Neuronal stem cell (in vitro differentiated cells): Measurements from ENCODE around the gene IQCH.

Source experiments
- DNase-seq: peaks from one replicate; pipeline ENCODE4 v3.0.0-alpha.2; 2013; ENCODE audit warnings: low spot score
- H2AFZ ChIP-seq: one replicate; pipeline ENCODE4 v1.6.1; 2013; ENCODE audit warnings: mild to moderate bottlenecking, low read length, inconsistent platforms
- H2AK5ac ChIP-seq: 2 replicates; pipeline ENCODE4 v1.6.1; 2013; ENCODE audit warnings: low read depth, mild to moderate bottlenecking, inconsistent platforms, low read length, moderate library complexity, mixed read lengths
- H2BK120ac ChIP-seq: 2 replicates; pipeline ENCODE4 v1.6.1; 2013; ENCODE audit warnings: low read depth, mild to moderate bottlenecking, inconsistent platforms, low read length, moderate library complexity, mixed read lengths
- H2BK12ac ChIP-seq: one replicate; pipeline ENCODE4 v1.6.1; 2013; ENCODE audit warnings: low read length, inconsistent platforms
- H2BK15ac ChIP-seq: 2 replicates; pipeline ENCODE4 v1.6.1; 2013; ENCODE audit warnings: mild to moderate bottlenecking, low read length, inconsistent platforms, mixed read lengths
- H2BK5ac ChIP-seq: one replicate; pipeline ENCODE4 v1.6.1; 2013; ENCODE audit warnings: inconsistent platforms, mild to moderate bottlenecking, low read length, moderate library complexity
- H3K14ac ChIP-seq: one replicate; pipeline ENCODE4 v1.6.1; 2013; ENCODE audit warnings: low read length, inconsistent platforms
- H3K18ac ChIP-seq: 2 replicates; pipeline ENCODE4 v1.6.1; 2013; ENCODE audit warnings: low read length, inconsistent platforms
- H3K23ac ChIP-seq: 2 replicates; pipeline ENCODE4 v1.6.1; 2013; ENCODE audit warnings: low read depth, mild to moderate bottlenecking, mixed read lengths, low read length, inconsistent platforms; ENCODE audit not compliant: poor library complexity
- H3K27ac ChIP-seq: replicated peaks from 3 replicates; pipeline ENCODE4 v1.5.1; 2013; ENCODE audit warnings: low read length, inconsistent platforms
- H3K27me3 ChIP-seq, 3 experiments: 2 replicates each; pipeline ENCODE4 v1.6.1; 2013; ENCODE audit warnings: low read length in 3 of 3, mild to moderate bottlenecking in 2 of 3, inconsistent platforms in 1 of 3, low read depth in 1 of 3, mixed read lengths in 1 of 3, moderate library complexity in 1 of 3; ENCODE audit not compliant: control insufficient read depth in 3 of 3, insufficient read depth in 3 of 3
- H3K36me3 ChIP-seq, 2 donors: replicated peaks in 1 of 2; 2 replicates each; pipeline ENCODE4 v1.6.1; 2013; ENCODE audit warnings: low read length in 2 of 2; ENCODE audit not compliant: control insufficient read depth in 2 of 2, insufficient read depth in 2 of 2
- H3K4ac ChIP-seq: 2 replicates; pipeline ENCODE4 v1.6.1; 2013; ENCODE audit warnings: inconsistent platforms, mild to moderate bottlenecking, low read length, moderate library complexity
- H3K4me1 ChIP-seq, 2 donors: 1 replicate in 1 of 2; 2 replicates in 1 of 2; pipeline ENCODE4 v1.6.1; 2013; ENCODE audit warnings: low read length in 2 of 2, low read depth in 1 of 2; ENCODE audit not compliant: control insufficient read depth in 2 of 2, insufficient read depth in 1 of 2
- H3K4me2 ChIP-seq: one replicate; pipeline ENCODE4 v1.6.1; 2013; ENCODE audit warnings: mild to moderate bottlenecking, low read length, inconsistent platforms; ENCODE audit not compliant: insufficient read depth, poor library complexity, severe bottlenecking
- H3K4me3 ChIP-seq, 2 donors: 2 replicates each; pipeline ENCODE4 v1.5.1; 2013; ENCODE audit warnings: low read length in 2 of 2, mild to moderate bottlenecking in 2 of 2, inconsistent platforms in 1 of 2, moderate library complexity in 1 of 2
- H3K79me1 ChIP-seq: one replicate; pipeline ENCODE4 v1.6.1; 2013; ENCODE audit warnings: low read depth, mild to moderate bottlenecking, inconsistent platforms, low read length, moderate library complexity
- H3K9ac ChIP-seq: one replicate; pipeline ENCODE4 v1.6.1; 2013; ENCODE audit warnings: mild to moderate bottlenecking, low read depth, low read length, inconsistent platforms; ENCODE audit not compliant: poor library complexity
- H3K9me3 ChIP-seq, 2 donors: replicated peaks in 1 of 2; 2 replicates each; pipeline versions ENCODE3 to v1.6.1; 2013; ENCODE audit warnings: low read length in 2 of 2, mild to moderate bottlenecking in 2 of 2, inconsistent platforms in 1 of 2, low read depth in 1 of 2, mixed read lengths in 1 of 2, moderate library complexity in 1 of 2; ENCODE audit not compliant: control insufficient read depth in 2 of 2, insufficient read depth in 1 of 2
- H4K8ac ChIP-seq: one replicate; pipeline ENCODE4 v1.6.1; 2013; ENCODE audit warnings: low read depth, mild to moderate bottlenecking, inconsistent platforms, low read length, moderate library complexity
- H4K91ac ChIP-seq: one replicate; pipeline ENCODE4 v1.6.1; 2013; ENCODE audit warnings: low read length, low read depth, mild to moderate bottlenecking, inconsistent platforms; ENCODE audit not compliant: poor library complexity
- WGBS, 2 donors: extraction: QIAGEN DNeasy Blood & Tissue Kit; methylation state at CpG; one replicate each; pipeline ENCODE4 v1.1.7; 2013; ENCODE audit warnings: missing lambda C conversion rate in 2 of 2, mixed read lengths in 1 of 2; ENCODE audit not compliant: insufficient read length in 2 of 2, insufficient replicate concordance in 1 of 2; ENCODE audit errors: extremely low coverage in 2 of 2; 5-methylcytosine and 5-hydroxymethylcytosine counted together

The IQCH gene

GRCh38 chr15:67545864-67546263 is 291.3 kb downstream of the IQCH start:
- H3K27me3 ChIP-seq: no peaks in the 10 kb centered on the region

GRCh38 chr15:67547064-67547463 is 292.5 kb downstream of the IQCH start:
- no peak overlapping the region for H3K23ac ChIP-seq
- no peak overlapping the region for H2AFZ ChIP-seq
- H2BK15ac ChIP-seq: no peak overlapping the region
- no peak overlapping the region for H3K14ac ChIP-seq
- no peak overlapping the region for H2BK120ac ChIP-seq
- DNase-seq: no peak
- no peak overlapping the region for H3K4me3 ChIP-seq
- no peak overlapping the region for H2BK12ac ChIP-seq
- H3K4ac ChIP-seq: no peak overlapping the region
- H4K91ac ChIP-seq: no peak overlapping the region
- no peak overlapping the region for H3K27ac ChIP-seq
- no peak overlapping the region for H2AK5ac ChIP-seq
- H3K79me1 ChIP-seq: peaks cover 6% of the 10 kb centered on the region
- no peaks in the 10 kb centered on the region for H3K27me3 ChIP-seq
- peaks cover 11 to 31% of the 10 kb centered on the region in 2 donors for H3K4me1 ChIP-seq
- no peak overlapping the region for H2BK5ac ChIP-seq
- H3K9me3 ChIP-seq: no peaks in the 10 kb centered on the region
- no peak overlapping the region for H4K8ac ChIP-seq
- H3K9ac ChIP-seq: no peak overlapping the region
- H3K36me3 ChIP-seq: peaks cover 6 to 30% of the 10 kb centered on the region in 2 donors
- no peak overlapping the region for H3K18ac ChIP-seq
- no peak overlapping the region for H3K4me2 ChIP-seq
- WGBS, 2 donors: no CpG with 5 or more reads among the region's 2 CpGs

More at GRCh38 chr15:67545864-67546263, 291.3 kb downstream of the IQCH start:
- H3K4me3 ChIP-seq: no peak overlapping the region
- H2AFZ ChIP-seq: no peak overlapping the region
- H4K8ac ChIP-seq: no peak overlapping the region
- H2BK5ac ChIP-seq: no peak overlapping the region
- H3K14ac ChIP-seq: no peak overlapping the region
- H2BK15ac ChIP-seq: no peak overlapping the region
- no peak overlapping the region for H4K91ac ChIP-seq
- H2BK12ac ChIP-seq: no peak overlapping the region
- H3K18ac ChIP-seq: no peak overlapping the region
- H3K36me3 ChIP-seq: peaks cover 2 to 18% of the 10 kb centered on the region in 2 donors
- H3K9ac ChIP-seq: no peak overlapping the region
- no peak overlapping the region for H2AK5ac ChIP-seq
- no peak overlapping the region for H2BK120ac ChIP-seq
- no peak overlapping the region for H3K27ac ChIP-seq
- no peaks in the 10 kb centered on the region for H3K9me3 ChIP-seq
- H3K4me2 ChIP-seq: no peak overlapping the region
- no peak for DNase-seq
- WGBS, 2 donors: no CpG with 5 or more reads among the region's 3 CpGs
- H3K4ac ChIP-seq: no peak overlapping the region
- H3K23ac ChIP-seq: no peak overlapping the region
- peaks cover 6% of the 10 kb centered on the region for H3K79me1 ChIP-seq
- peaks cover 11 to 32% of the 10 kb centered on the region in 2 donors for H3K4me1 ChIP-seq

GRCh38 chr15:67547836-67548235 is 293.2 kb downstream of the IQCH start:
- no CpG with 5 or more reads among the region's 3 CpGs for WGBS, 2 donors
- H3K27ac ChIP-seq: no peak overlapping the region

GRCh38 chr15:67548236-67548852 is 293.8 kb downstream of the IQCH start:
- no peak overlapping the region for H3K27ac ChIP-seq
- no peak overlapping the region for H3K4ac ChIP-seq
- no peak overlapping the region for H3K9ac ChIP-seq
- H2AK5ac ChIP-seq: no peak overlapping the region
- no peak for DNase-seq
- no peaks in the 10 kb centered on the region for H3K79me1 ChIP-seq
- WGBS, 2 donors: no CpG with 5 or more reads among the region's 2 CpGs
- H2BK12ac ChIP-seq: no peak overlapping the region
- H4K91ac ChIP-seq: no peak overlapping the region
- no peak overlapping the region for H3K4me2 ChIP-seq
- no peaks in the 10 kb centered on the region for H3K9me3 ChIP-seq
- no peak overlapping the region for H2BK120ac ChIP-seq
- no peaks in the 10 kb centered on the region for H3K27me3 ChIP-seq
- H2BK15ac ChIP-seq: no peak overlapping the region
- no peak overlapping the region for H2BK5ac ChIP-seq
- H3K4me1 ChIP-seq: peaks cover 7 to 26% of the 10 kb centered on the region in 2 donors
- peaks cover 6 to 33% of the 10 kb centered on the region in 2 donors for H3K36me3 ChIP-seq
- H3K14ac ChIP-seq: no peak overlapping the region
- H3K4me3 ChIP-seq: no peak overlapping the region
- H2AFZ ChIP-seq: no peak overlapping the region
- no peak overlapping the region for H4K8ac ChIP-seq
- H3K18ac ChIP-seq: no peak overlapping the region
- H3K23ac ChIP-seq: no peak overlapping the region

More at GRCh38 chr15:67547836-67548235, 293.2 kb downstream of the IQCH start:
- Histone ChIP-seq H2BK15ac (no peak overlapping the region), H3K79me1 (peaks cover 2% of the 10 kb centered on the region), H3K4me1 (peaks cover 11 to 29% of the 10 kb centered on the region in 2 donors), H2BK120ac (no peak overlapping the region), H3K27me3 (no peaks in the 10 kb centered on the region), H3K18ac (no peak overlapping the region), H3K9me3 (no peaks in the 10 kb centered on the region), H3K4me2 (no peak overlapping the region), H2AK5ac (no peak overlapping the region), H3K36me3 (peaks cover 6 to 33% of the 10 kb centered on the region in 2 donors), H3K4me3 (no peak overlapping the region), H3K14ac (no peak overlapping the region), H4K8ac (no peak overlapping the region), H3K4ac (no peak overlapping the region), H3K9ac (no peak overlapping the region), H4K91ac (no peak overlapping the region), H2BK12ac (no peak overlapping the region), H3K23ac (no peak overlapping the region), H2AFZ (no peak overlapping the region), H2BK5ac (no peak overlapping the region)
- no peak for DNase-seq
